ENCODE data around the gene RSAD2.

RSAD2 gene

DNA sequence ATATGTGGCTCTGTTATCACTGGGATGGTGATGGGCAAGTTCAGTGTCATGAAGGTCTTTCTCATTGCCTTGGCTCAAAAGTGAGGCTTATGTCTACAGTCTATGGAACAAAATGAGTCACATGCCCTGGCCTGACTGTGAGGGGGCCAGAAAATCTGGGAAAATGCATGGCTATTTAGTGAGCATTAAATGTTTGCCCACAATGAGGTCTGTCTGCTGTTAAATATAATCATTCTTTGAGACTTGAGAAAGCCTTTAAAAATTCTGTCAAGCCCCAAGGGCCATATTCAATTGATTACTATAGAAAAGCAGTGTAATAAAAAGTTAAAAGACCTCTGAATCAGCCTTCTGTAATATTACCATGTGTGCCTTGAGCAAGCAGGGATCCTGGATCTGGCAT lies 34.1 kb downstream of the RSAD2 start:
- Histone ChIP-seq H3K9me3 (ENCODE audit: control insufficient read depth, insufficient read depth, low read depth, low read length) (no peaks in the 10 kb centered on the region), H3K4me1 (ENCODE audit: control insufficient read depth, insufficient read depth, low read length) (no peaks in the 10 kb centered on the region), H3K36me3 (ENCODE audit: control insufficient read depth in 2 of 2, insufficient read depth in 1 of 2, low read length in 2 of 2) (no peaks in the 10 kb centered on the region), H3K4me3 (ENCODE audit: low read depth, low read length) (no peak overlapping the region), H3K27ac (ENCODE audit: extremely low read depth, low read depth, low read length) (no peak overlapping the region)
- TF ChIP-seq ZNF394 (tag by site-specific recombination; IDR thresholded peaks at IDR 0.05; ENCODE audit: borderline replicate concordance), result no peak
- ChIA-PET POLR2A (no interaction called here), CTCF (interaction anchor here (0.7 kb wide), 2 partner anchors 9 to 10 kb away, joined by 3 to 4 read pairs; no protein-coding TSS in a partner anchor)

- CTCF ChIA-PET, result no interaction called here
- Histone ChIP-seq H3K27ac (ENCODE audit: extremely low read depth, low read depth, low read length) (no peak overlapping the region), H3K4me1 (ENCODE audit: control insufficient read depth, insufficient read depth, low read length) (no peaks in the 10 kb centered on the region), H3K36me3 (ENCODE audit: control insufficient read depth in 2 of 2, insufficient read depth in 1 of 2, low read length in 2 of 2) (no peaks in the 10 kb centered on the region), H3K4me3 (ENCODE audit: low read depth, low read length) (no peak overlapping the region), H3K9me3 (ENCODE audit: control insufficient read depth, insufficient read depth, low read depth, low read length) (no peaks in the 10 kb centered on the region)
- POLR2A ChIA-PET, result no interaction called here
- TF ChIP-seq ZNF350 (tag by site-specific recombination; IDR thresholded peaks at IDR 0.05) (no peak), REPIN1 (tag by site-specific recombination; IDR thresholded peaks at IDR 0.05; ENCODE audit: low read depth) (no peak), ZIC2 (tag by site-specific recombination; IDR thresholded peaks at IDR 0.05) (no peak), WT1 (tag by site-specific recombination; IDR thresholded peaks at IDR 0.05) (no peak), KLF9 (tag by site-specific recombination; IDR thresholded peaks at IDR 0.05; ENCODE audit: low read depth) (no peak), ZNF692 (tag by site-specific recombination; IDR thresholded peaks at IDR 0.05) (no peak), HOXA7 (CRISPR knock-in tag; IDR thresholded peaks at IDR 0.05; ENCODE audit: borderline replicate concordance) (no peak), BCL11B (tag by site-specific recombination; IDR thresholded peaks at IDR 0.05; ENCODE audit: low read depth) (no peak), ZNF394 (tag by site-specific recombination; IDR thresholded peaks at IDR 0.05; ENCODE audit: borderline replicate concordance) (no peak), ZNF473 (tag by site-specific recombination; IDR thresholded peaks at IDR 0.05) (no peak), ZNF155 (tag by site-specific recombination; IDR thresholded peaks at IDR 0.05) (no peak), BCL11A (tag by site-specific recombination; IDR thresholded peaks at IDR 0.05; ENCODE audit: low read depth) (no peak), ATF2 (tag by site-specific recombination; IDR thresholded peaks at IDR 0.05; ENCODE audit: low read depth) (no peak), ZNF785 (tag by site-specific recombination; IDR thresholded peaks at IDR 0.05) (no peak), ZNF148 (tag by site-specific recombination; IDR thresholded peaks at IDR 0.05; ENCODE audit: borderline replicate concordance) (no peak)
Measured at GRCh38 chr2:6913415-6914157, 36.0 kb downstream of the RSAD2 start.

DNA sequence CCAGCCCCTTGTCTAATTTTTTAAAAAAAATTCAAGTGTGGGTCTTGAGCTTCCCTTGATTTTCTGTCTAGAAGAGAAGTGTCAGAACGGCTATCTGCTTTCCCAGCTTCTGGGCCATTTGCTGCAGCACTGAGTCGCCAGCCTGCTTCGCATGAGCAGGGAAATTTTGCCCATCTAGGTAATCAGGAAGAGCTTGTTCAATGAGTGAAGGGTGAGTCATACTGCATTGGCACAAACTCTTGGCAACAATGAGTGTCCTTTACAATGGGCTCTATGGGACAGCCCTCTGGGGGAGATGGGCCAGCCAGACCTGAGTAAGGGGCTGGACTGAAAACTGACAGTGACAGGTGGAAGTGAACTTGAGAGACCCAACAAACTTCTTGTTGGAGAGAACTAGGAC lies 37.3 kb downstream of the RSAD2 start:
- no peak overlapping the region for H3K27ac ChIP-seq (ENCODE audit: extremely low read depth, low read depth, low read length)
- H3K4me3 ChIP-seq (ENCODE audit: low read depth, low read length), result no peak overlapping the region
- TF ChIP-seq TRIM28 (IDR thresholded peaks at IDR 0.05; ENCODE audit: borderline replicate concordance, low read length) (no peak), ZNF16 (tag by site-specific recombination; IDR thresholded peaks at IDR 0.05; ENCODE audit: low read depth) (no peak), ZNF292 (tag by site-specific recombination; IDR thresholded peaks at IDR 0.05; ENCODE audit: borderline replicate concordance, low read depth) (no peak)
- ChIA-PET POLR2A (no interaction called here), CTCF (interaction anchor here (1.3 to 2.8 kb wide), 2 partner anchors 8 to 18 kb away, joined by 6 to 35 read pairs; no protein-coding TSS in a partner anchor)
- H3K9me3 ChIP-seq (ENCODE audit: control insufficient read depth, insufficient read depth, low read depth, low read length), result no peaks in the 10 kb centered on the region
- no peaks in the 10 kb centered on the region for H3K36me3 ChIP-seq (ENCODE audit: control insufficient read depth in 2 of 2, insufficient read depth in 1 of 2, low read length in 2 of 2)
- no peaks in the 10 kb centered on the region for H3K4me1 ChIP-seq (ENCODE audit: control insufficient read depth, insufficient read depth, low read length)
